Measurements from ENCODE around the gene RAMP1.

DNA sequence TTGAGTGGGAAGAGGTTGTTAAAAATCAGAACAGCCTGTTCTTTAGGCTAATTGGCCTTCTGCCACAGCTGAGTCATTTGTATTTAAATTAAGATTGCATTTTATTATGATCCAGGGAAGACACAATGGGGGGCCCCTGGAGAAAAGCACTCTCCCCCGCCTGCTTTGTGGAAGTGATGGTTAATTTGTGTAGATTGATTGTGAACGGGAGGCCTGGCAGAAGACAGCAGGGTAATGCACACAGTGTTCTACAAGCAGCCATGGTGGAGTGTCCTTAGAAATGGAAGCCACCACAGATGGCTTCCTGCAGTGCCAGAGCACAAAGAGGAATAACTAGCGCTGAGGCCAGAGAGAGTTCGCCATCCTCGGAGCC, 19.6 kb downstream of the RAMP1 start:
- TF ChIP-seq POLR2A (IDR thresholded peaks at IDR 0.05), result no peak
- TF ChIP-seq, protein P1, sequence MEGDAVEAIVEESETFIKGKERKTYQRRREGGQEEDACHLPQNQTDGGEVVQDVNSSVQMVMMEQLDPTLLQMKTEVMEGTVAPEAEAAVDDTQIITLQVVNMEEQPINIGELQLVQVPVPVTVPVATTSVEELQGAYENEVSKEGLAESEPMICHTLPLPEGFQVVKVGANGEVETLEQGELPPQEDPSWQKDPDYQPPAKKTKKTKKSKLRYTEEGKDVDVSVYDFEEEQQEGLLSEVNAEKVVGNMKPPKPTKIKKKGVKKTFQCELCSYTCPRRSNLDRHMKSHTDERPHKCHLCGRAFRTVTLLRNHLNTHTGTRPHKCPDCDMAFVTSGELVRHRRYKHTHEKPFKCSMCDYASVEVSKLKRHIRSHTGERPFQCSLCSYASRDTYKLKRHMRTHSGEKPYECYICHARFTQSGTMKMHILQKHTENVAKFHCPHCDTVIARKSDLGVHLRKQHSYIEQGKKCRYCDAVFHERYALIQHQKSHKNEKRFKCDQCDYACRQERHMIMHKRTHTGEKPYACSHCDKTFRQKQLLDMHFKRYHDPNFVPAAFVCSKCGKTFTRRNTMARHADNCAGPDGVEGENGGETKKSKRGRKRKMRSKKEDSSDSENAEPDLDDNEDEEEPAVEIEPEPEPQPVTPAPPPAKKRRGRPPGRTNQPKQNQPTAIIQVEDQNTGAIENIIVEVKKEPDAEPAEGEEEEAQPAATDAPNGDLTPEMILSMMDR (IDR thresholded peaks at IDR 0.05), result no peak
